Ascending aorta (tissue), 2 donors: Measurements from ENCODE around the gene LFNG. TPM values are rescaled to one million over a fixed set of nuclear protein-coding genes. Genes with fewer than 3 reads are reported as not detected.

Source experiments
- DNase-seq, 2 donors: peaks; one replicate each; pipeline ENCODE4 v3.0.0-alpha.2; 2019; ENCODE audit warnings: low spot score in 2 of 2
- H3K27ac ChIP-seq, 2 donors: fragments of 200-600 bp; sonication (generic); one replicate each; pipeline ENCODE4 v1.5.1; 2016 to 2017; ENCODE audit warnings: mild to moderate bottlenecking in 1 of 2
- H3K27me3 ChIP-seq: fragments of 200-600 bp; sonication (generic); one replicate; pipeline ENCODE4 v1.5.1; 2017
- H3K36me3 ChIP-seq, 2 donors: fragments of 200-600 bp; sonication (generic); one replicate each; pipeline ENCODE4 v1.5.1; 2016
- H3K4me1 ChIP-seq, 2 donors: fragments of 200-600 bp; sonication (generic); one replicate each; pipeline ENCODE4 v1.5.1; 2016 to 2017; ENCODE audit warnings: mild to moderate bottlenecking in 1 of 2
- H3K4me3 ChIP-seq, 2 donors: fragments of 200-600 bp; sonication (generic); one replicate each; pipeline ENCODE4 v1.5.1; 2016 to 2017; ENCODE audit warnings: mild to moderate bottlenecking in 1 of 2
- H3K9me3 ChIP-seq, 2 donors: fragments of 200-600 bp; sonication (generic); one replicate each; pipeline ENCODE4 v1.5.1; 2016
- CTCF ChIP-seq, 3 experiments: fragments of 200-600 bp in 2 of 3; fragments of 450-650 bp in 1 of 3; sonication (generic) in 2 of 3; IDR thresholded peaks; one replicate each; pipeline ENCODE4 v1.5.1; 2016 to 2019; ENCODE audit warnings: antibody characterized with exemption in 3 of 3, mild to moderate bottlenecking in 1 of 3, moderate library complexity in 1 of 3
- intact Hi-C: fragments of 100-400 bp; cut with DNase I; formaldehyde crosslinking; loops from one replicate; pipeline ENCODE4 v1.15.1; 2023
- total RNA-seq: library from RNA; depleted of rRNA; stranded (reverse); fragments of >200 nt; gene quantifications from one replicate; pipeline ENCODE4 v1.1.0, GENCODE V29; 2016

LFNG gene
- total RNA-seq, 1 donor from 2014 or later = 102 TPM

GRCh38 chr7:2510130-2510776, 9.3 kb upstream of the LFNG start:
- Histone ChIP-seq H3K36me3 (no peaks in the 10 kb centered on the region), H3K4me3 (no peak overlapping the region), H3K27me3 (no peaks in the 10 kb centered on the region), H3K9me3 (no peaks in the 10 kb centered on the region), H3K4me1 (peaks cover 0 to 4% of the 10 kb centered on the region in 2 donors), H3K27ac (no peak overlapping the region)
- intact Hi-C loops = no loop called here
- no peak for TF ChIP-seq CTCF (IDR thresholded peaks at IDR 0.05)
- DNase-seq = no peak

- no peak for TF ChIP-seq CTCF (IDR thresholded peaks at IDR 0.05)
- DNase-seq = no peak
Observed at GRCh38 chr7:2510909-2511768, 8.4 kb upstream of the LFNG start.

GRCh38 chr7:2511769-2512168, 7.8 kb upstream of the LFNG start:
- no peaks in the 10 kb centered on the region for H3K9me3 ChIP-seq
- no peak overlapping the region for H3K4me3 ChIP-seq
- peaks cover 0 to 4% of the 10 kb centered on the region in 2 donors for H3K4me1 ChIP-seq
- no peak for TF ChIP-seq CTCF (IDR thresholded peaks at IDR 0.05)
- peak overlapping the region; percentile 11 to 27 for H3K27ac ChIP-seq
- no peak for DNase-seq
- no peaks in the 10 kb centered on the region for H3K27me3 ChIP-seq
- H3K36me3 ChIP-seq = no peaks in the 10 kb centered on the region
- intact Hi-C loops = no loop called here

More at GRCh38 chr7:2510909-2511768, 8.4 kb upstream of the LFNG start:
- H3K4me3 ChIP-seq = no peak overlapping the region
- no peaks in the 10 kb centered on the region for H3K36me3 ChIP-seq
- intact Hi-C loops = no loop called here
- H3K4me1 ChIP-seq = peaks cover 0 to 4% of the 10 kb centered on the region in 2 donors
- peak overlapping the region; percentile 10 to 11 for H3K27ac ChIP-seq
- H3K9me3 ChIP-seq = no peaks in the 10 kb centered on the region
- H3K27me3 ChIP-seq = no peaks in the 10 kb centered on the region

- Histone ChIP-seq H3K4me1 (peaks cover 0 to 4% of the 10 kb centered on the region in 2 donors), H3K27ac (no peak overlapping the region), H3K27me3 (no peaks in the 10 kb centered on the region), H3K9me3 (no peaks in the 10 kb centered on the region), H3K4me3 (no peak overlapping the region), H3K36me3 (no peaks in the 10 kb centered on the region)
- intact Hi-C loops = no loop called here
- DNase-seq = no peak
- no peak for TF ChIP-seq CTCF (IDR thresholded peaks at IDR 0.05)
Observed at GRCh38 chr7:2512179-2512661, 7.4 kb upstream of the LFNG start.

GRCh38 chr7:2512713-2513112, 6.9 kb upstream of the LFNG start:
- DNase-seq = no peak
- no peaks in the 10 kb centered on the region for H3K9me3 ChIP-seq
- no peak for TF ChIP-seq CTCF (IDR thresholded peaks at IDR 0.05)
- no peaks in the 10 kb centered on the region for H3K27me3 ChIP-seq
- H3K4me1 ChIP-seq = peaks cover 0 to 4% of the 10 kb centered on the region in 2 donors
- no peak overlapping the region for H3K4me3 ChIP-seq
- intact Hi-C loops = no loop called here
- H3K27ac ChIP-seq = no peak overlapping the region
- no peaks in the 10 kb centered on the region for H3K36me3 ChIP-seq
